ENCODE measurements around the gene ATP2B2.
"Not testable (repeated sequence)": the region's sequence is repeated elsewhere in the genome, so short reads cannot be mapped to it uniquely, and the experiment has no call there.

ATP2B2 gene

GRCh38 chr3:10311710-10312109 lies 193.7 kb downstream of the ATP2B2 start:
- in situ Hi-C loops (cut with MboI; ENCODE audit: low sequenced_read_pairs), result no loop called here

- in situ Hi-C loops (cut with MboI; ENCODE audit: low sequenced_read_pairs), result no loop called here
These were observed 194.8 kb downstream of the ATP2B2 start for GRCh38 chr3:10310578-10310977.

- in situ Hi-C loops (cut with MboI; ENCODE audit: low sequenced_read_pairs), result no loop called here
These were observed 195.7 kb downstream of the ATP2B2 start for GRCh38 chr3:10309736-10310135.

- in situ Hi-C loops (cut with MboI; ENCODE audit: low sequenced_read_pairs), result no loop called here
These were observed 196.7 kb downstream of the ATP2B2 start for GRCh38 chr3:10308678-10309077.

- in situ Hi-C loops (cut with MboI; ENCODE audit: low sequenced_read_pairs), result no loop called here
These were observed 199.2 kb downstream of the ATP2B2 start for GRCh38 chr3:10306156-10306555.

- in situ Hi-C loops (cut with MboI; ENCODE audit: low sequenced_read_pairs), result no loop called here
These were observed 200.0 kb downstream of the ATP2B2 start for GRCh38 chr3:10305331-10305902.

- in situ Hi-C loops (cut with MboI; ENCODE audit: low sequenced_read_pairs), result no loop called here
These were observed 200.5 kb downstream of the ATP2B2 start for GRCh38 chr3:10304905-10305304.

- in situ Hi-C loops (cut with MboI; ENCODE audit: low sequenced_read_pairs), result no loop called here
These were observed 201.6 kb downstream of the ATP2B2 start for GRCh38 chr3:10303785-10304184.

GRCh38 chr3:10303105-10303504 lies 202.3 kb downstream of the ATP2B2 start:
- in situ Hi-C loops (cut with MboI; ENCODE audit: low sequenced_read_pairs), result no loop called here

- in situ Hi-C loops (cut with MboI; ENCODE audit: low sequenced_read_pairs), result no loop called here
These were observed 205.3 kb downstream of the ATP2B2 start for GRCh38 chr3:10300087-10300486.

- in situ Hi-C loops (cut with MboI; ENCODE audit: low sequenced_read_pairs), result no loop called here
These were observed 205.7 kb downstream of the ATP2B2 start for GRCh38 chr3:10299679-10300078.

- in situ Hi-C loops (cut with MboI; ENCODE audit: low sequenced_read_pairs), result no loop called here
These were observed 206.2 kb downstream of the ATP2B2 start for GRCh38 chr3:10299175-10299574.

GRCh38 chr3:10298064-10298463 lies 207.3 kb downstream of the ATP2B2 start:
- in situ Hi-C loops (cut with MboI; ENCODE audit: low sequenced_read_pairs), result not testable (repeated sequence)

GRCh38 chr3:10294030-10294586 lies 211.3 kb downstream of the ATP2B2 start:
- in situ Hi-C loops (cut with MboI; ENCODE audit: low sequenced_read_pairs), result no loop called here

- in situ Hi-C loops (cut with MboI; ENCODE audit: low sequenced_read_pairs), result no loop called here
These were observed 212.6 kb downstream of the ATP2B2 start, which contains the start of gene GHRL for GRCh38 chr3:10292505-10293419. TSS of gene GHRL (minus strand) at chr3:10292947. CDS start at chr3:10290180, 2,767 bp downstream.

GRCh38 chr3:10291641-10292040 lies 213.7 kb downstream of the ATP2B2 start:
- in situ Hi-C loops (cut with MboI; ENCODE audit: low sequenced_read_pairs), result no loop called here

- in situ Hi-C loops (cut with MboI; ENCODE audit: low sequenced_read_pairs), result no loop called here
These were observed 214.8 kb downstream of the ATP2B2 start for GRCh38 chr3:10290481-10291176.

GRCh38 chr3:10289787-10290355 lies 215.5 kb downstream of the ATP2B2 start:
- in situ Hi-C loops (cut with MboI; ENCODE audit: low sequenced_read_pairs), result no loop called here

GRCh38 chr3:10289077-10289476 lies 216.3 kb downstream of the ATP2B2 start:
- in situ Hi-C loops (cut with MboI; ENCODE audit: low sequenced_read_pairs), result no loop called here

GRCh38 chr3:10288575-10288960 lies 216.8 kb downstream of the ATP2B2 start:
- in situ Hi-C loops (cut with MboI; ENCODE audit: low sequenced_read_pairs), result no loop called here

Data from hTERT RPE-1 (cell line).